ENCODE measurements around the gene LGALS7. TPM values are rescaled to one million over a fixed set of nuclear protein-coding genes. Genes with fewer than 3 reads are reported as not detected.

Gene LGALS7
- total and polyA plus RNA-seq, 10 of the 15 experiments (the other 5 are each of a cell fraction or from before 2014, with no cell fraction given) = 0.19 TPM; not detected in 9

DNA sequence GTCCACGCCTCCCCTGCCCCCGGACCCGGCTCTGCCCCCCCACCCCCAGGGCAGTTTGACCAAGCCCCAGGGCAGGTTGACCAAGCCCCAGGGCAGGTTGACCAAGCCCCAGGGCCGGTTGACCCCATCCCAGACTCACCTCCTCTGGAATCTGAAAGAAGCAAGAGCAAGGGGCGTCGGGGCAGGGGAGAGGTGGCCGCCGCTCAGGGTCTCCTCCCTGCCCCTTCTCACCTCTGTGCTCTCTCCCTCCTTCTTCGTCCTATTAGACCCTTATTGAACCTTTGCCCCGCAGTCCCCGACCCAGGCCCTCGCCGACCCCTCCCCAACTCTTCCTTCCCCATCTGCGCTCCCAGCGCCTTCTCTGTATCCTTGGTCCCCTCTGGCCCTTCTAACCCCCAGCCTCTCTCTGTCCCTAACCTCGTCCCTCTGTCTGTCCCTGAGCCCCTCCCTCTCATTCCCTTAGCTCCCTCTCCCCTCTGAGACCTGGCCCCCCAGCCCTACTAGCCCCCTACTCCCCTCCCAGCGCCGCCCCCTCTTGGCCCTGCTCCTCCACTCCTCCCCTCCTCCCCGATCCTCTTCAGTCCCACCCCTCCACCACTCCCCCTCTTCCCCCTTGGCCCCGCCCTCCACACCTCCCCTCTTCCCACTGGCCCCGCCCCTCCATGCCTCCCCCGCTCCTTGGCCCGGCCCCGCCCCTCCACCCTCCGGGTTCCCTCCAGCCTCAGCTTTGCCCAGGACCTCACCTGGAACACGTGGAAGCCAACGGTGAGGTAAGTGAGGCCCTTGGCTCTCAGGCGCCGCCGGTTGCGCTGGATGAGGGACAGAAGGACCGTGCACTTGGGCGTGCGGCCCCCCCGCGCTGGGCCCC is 36.7 kb downstream of the LGALS7 start:
- Histone ChIP-seq H3K79me2 (ENCODE audit: control insufficient read depth, insufficient read depth, low read length) (no peaks in the 10 kb centered on the region; the same call in 1 of the 2 replicates), H3K9ac (ENCODE audit: control insufficient read depth, insufficient read depth, low read length) (no peak overlapping the region; the same call in 1 of the 2 replicates), H3K9me3 (replicated peaks; ENCODE audit: control insufficient read depth, insufficient read depth, low read length) (no peaks in the 10 kb centered on the region), H3K4me2 (ENCODE audit: control insufficient read depth, insufficient read depth) (peak overlapping the region; percentile 72), H3K27ac (ENCODE audit: control insufficient read depth, insufficient read depth) (no peak overlapping the region), H3K4me1 (ENCODE audit: control insufficient read depth, insufficient read depth, low read length) (peaks cover 22% of the 10 kb centered on the region), H3K4me3 (peak overlapping the region; percentile 53; the same call in 1 of the 2 replicates), H2AFZ (ENCODE audit: control insufficient read depth, low read depth, low read length) (peak overlapping the region; percentile 81), H3K27me3 (replicated peaks in 1 of 2; ENCODE audit: control insufficient read depth in 2 of 2, insufficient read depth in 2 of 2, low read length in 1 of 2) (no peaks in the 10 kb centered on the region), H3K36me3 (ENCODE audit: control insufficient read depth in 2 of 2, insufficient read depth in 2 of 2, low read length in 1 of 2) (no peaks in the 10 kb centered on the region; a peak in 1 of 4 replicates), H4K20me1 (ENCODE audit: control insufficient read depth, insufficient read depth) (no peaks in the 10 kb centered on the region)
- CTCF ChIA-PET = interaction anchor here (1.5 kb wide), 1 partner anchor 164 kb away, joined by 5 read pairs; the partner anchor contains the start of gene NFKBIB
- 12% methylated on average over 17 of the region's 36 CpGs for WGBS (ENCODE audit: insufficient coverage, insufficient replicate concordance, low lambda C conversion rate, missing lambda C conversion rate)
- BruUV-seq (replicated peaks) = no TSS peak
- RAD21 ChIA-PET (ENCODE audit: unreplicated experiment) = interaction anchor here (0.6 kb wide), 1 partner anchor 194 kb away, joined by 3 read pairs; the partner anchor contains the start of genes MRPS12 and SARS2
- DNase-seq (ENCODE audit: low read depth, low spot score) (peak; percentile 17), FAIRE-seq (no peak), ATAC-seq (peak; percentile 41)
- in situ Hi-C loops (cut with MboI) (no loop called here), intact Hi-C loops (cut with micrococcal nuclease; ENCODE audit: unreplicated experiment) (loop anchor here (10.0 kb wide), 1 partner anchor 222 kb away; no protein-coding TSS in a partner anchor)
- POLR2A ChIA-PET = interaction anchor here (1.0 kb wide), 1 partner anchor 186 kb away, joined by 5 read pairs; no protein-coding TSS in a partner anchor
- TF ChIP-seq BRCA1 (IDR thresholded peaks at IDR 0.05; ENCODE audit: low read depth, low read length) (no peak), EGR1 (IDR thresholded peaks at IDR 0.05; ENCODE audit: borderline replicate concordance in 1 of 2, low read depth in 2 of 2, low read length in 2 of 2) (peak in 1 of 2 experiments; percentile 14; a peak in 1 of 3 replicates), MTA2 (IDR thresholded peaks at IDR 0.05; ENCODE audit: low read depth) (peak; percentile 40; the same call in 1 of the 2 replicates), SUPT20H (IDR thresholded peaks at IDR 0.05; ENCODE audit: borderline replicate concordance, control insufficient read depth, low read depth, low read length) (no peak), NBN (IDR thresholded peaks at IDR 0.05) (0 out of 2 replicates have a peak, but pooled peaks have one; percentile 31), RCOR1 (conservative IDR thresholded peaks at IDR 0.05; ENCODE audit: low read depth, low read length) (no peak), SIX5 (IDR thresholded peaks at IDR 0.05; ENCODE audit: low read depth, low read length, severe bottlenecking) (no peak)
- TF ChIP-seq, protein P1, sequence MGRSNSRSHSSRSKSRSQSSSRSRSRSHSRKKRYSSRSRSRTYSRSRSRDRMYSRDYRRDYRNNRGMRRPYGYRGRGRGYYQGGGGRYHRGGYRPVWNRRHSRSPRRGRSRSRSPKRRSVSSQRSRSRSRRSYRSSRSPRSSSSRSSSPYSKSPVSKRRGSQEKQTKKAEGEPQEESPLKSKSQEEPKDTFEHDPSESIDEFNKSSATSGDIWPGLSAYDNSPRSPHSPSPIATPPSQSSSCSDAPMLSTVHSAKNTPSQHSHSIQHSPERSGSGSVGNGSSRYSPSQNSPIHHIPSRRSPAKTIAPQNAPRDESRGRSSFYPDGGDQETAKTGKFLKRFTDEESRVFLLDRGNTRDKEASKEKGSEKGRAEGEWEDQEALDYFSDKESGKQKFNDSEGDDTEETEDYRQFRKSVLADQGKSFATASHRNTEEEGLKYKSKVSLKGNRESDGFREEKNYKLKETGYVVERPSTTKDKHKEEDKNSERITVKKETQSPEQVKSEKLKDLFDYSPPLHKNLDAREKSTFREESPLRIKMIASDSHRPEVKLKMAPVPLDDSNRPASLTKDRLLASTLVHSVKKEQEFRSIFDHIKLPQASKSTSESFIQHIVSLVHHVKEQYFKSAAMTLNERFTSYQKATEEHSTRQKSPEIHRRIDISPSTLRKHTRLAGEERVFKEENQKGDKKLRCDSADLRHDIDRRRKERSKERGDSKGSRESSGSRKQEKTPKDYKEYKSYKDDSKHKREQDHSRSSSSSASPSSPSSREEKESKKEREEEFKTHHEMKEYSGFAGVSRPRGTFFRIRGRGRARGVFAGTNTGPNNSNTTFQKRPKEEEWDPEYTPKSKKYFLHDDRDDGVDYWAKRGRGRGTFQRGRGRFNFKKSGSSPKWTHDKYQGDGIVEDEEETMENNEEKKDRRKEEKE (IDR thresholded peaks at IDR 0.05) = no peak
- SMC1A ChIA-PET (ENCODE audit: uncharacterized antibody, unreplicated experiment) = interaction anchor here (1.4 kb wide), 1 partner anchor 194 kb away, joined by 3 read pairs; the partner anchor contains the start of genes MRPS12 and SARS2
